ENCODE measurements around the gene SULT2B1. TPM values are rescaled to one million over a fixed set of nuclear protein-coding genes. Genes with fewer than 3 reads are reported as not detected.
"Not testable (repeated sequence)": the region's sequence is repeated elsewhere in the genome, so short reads cannot be mapped to it uniquely, and the experiment has no call there.

Gene SULT2B1
- total RNA-seq, 1 donor from 2014 or later: not detected

- DNase-seq: no peak
Observed at GRCh38 chr19:48623556-48624066, 71.6 kb downstream of the SULT2B1 start.

- peak; percentile 99 for DNase-seq
Observed at GRCh38 chr19:48624067-48624594, 72.2 kb downstream of the SULT2B1 start.

- no peak for DNase-seq
Observed at GRCh38 chr19:48624791-48625723, 73.1 kb downstream of the SULT2B1 start.

- no peak for DNase-seq
Observed at GRCh38 chr19:48625891-48626327, 73.9 kb downstream of the SULT2B1 start.

- DNase-seq: no peak
Observed at GRCh38 chr19:48627201-48627864, 75.4 kb downstream of the SULT2B1 start.

- no peak for DNase-seq
Observed at GRCh38 chr19:48627865-48628314, 75.9 kb downstream of the SULT2B1 start.

- no peak for DNase-seq
Observed at GRCh38 chr19:48628486-48629296, 76.7 kb downstream of the SULT2B1 start.

GRCh38 chr19:48629297-48629598 lies 77.3 kb downstream of the SULT2B1 start:
- no peak for DNase-seq

- DNase-seq: peak; percentile 82
Observed at GRCh38 chr19:48629599-48630295, 77.8 kb downstream of the SULT2B1 start.

GRCh38 chr19:48630296-48631063 lies 78.5 kb downstream of the SULT2B1 start:
- DNase-seq: peak; percentile 74

GRCh38 chr19:48631225-48631624 lies 79.3 kb downstream of the SULT2B1 start:
- no peak for DNase-seq

- DNase-seq: not testable (repeated sequence)
Observed at GRCh38 chr19:48632286-48632685, 80.3 kb downstream of the SULT2B1 start.

GRCh38 chr19:48632692-48633147 lies 80.7 kb downstream of the SULT2B1 start:
- DNase-seq: no peak

GRCh38 chr19:48633148-48634035 lies 81.4 kb downstream of the SULT2B1 start:
- DNase-seq: no peak

GRCh38 chr19:48634036-48634342 lies 82.0 kb downstream of the SULT2B1 start:
- DNase-seq: no peak

- DNase-seq: peak; percentile 94
Observed at GRCh38 chr19:48634424-48635262, 82.7 kb downstream of the SULT2B1 start.

- peak; percentile 66 for DNase-seq
Observed at GRCh38 chr19:48635263-48635965, 83.4 kb downstream of the SULT2B1 start.
